ENCODE data around the gene SNAI3.

- TF ChIP-seq CTCF (IDR thresholded peaks at IDR 0.05 in 4 of 5, conservative IDR thresholded peaks at IDR 0.05 in 1 of 5): no peak
- no peak for TF ChIP-seq POLR2A (IDR thresholded peaks at IDR 0.05)
Measured at GRCh38 chr16:88646345-88647034, 39.8 kb downstream of the SNAI3 start.

Measured in gastrocnemius medialis (tissue), 4 donors.